HEK293 (cell line): Measurements from ENCODE around the gene ASCC2.

ENCODE experiments used
- BCL11A ChIP-seq: fragments of 450-650 bp; formaldehyde crosslinking; IDR thresholded peaks from 2 replicates; pipeline ENCODE4 v1.5.1; 2016; ENCODE audit warnings: low read depth, missing biosample characterization, missing genetic modification characterization
- GLI2 ChIP-seq: fragments of 450-650 bp; formaldehyde crosslinking; IDR thresholded peaks from 2 replicates; pipeline ENCODE4; 2017; ENCODE audit warnings: missing biosample characterization, missing genetic modification characterization, low read depth, borderline replicate concordance
- GLIS1 ChIP-seq: fragments of 450-650 bp; formaldehyde crosslinking; IDR thresholded peaks from 2 replicates; pipeline ENCODE4 v1.5.1; 2016; ENCODE audit warnings: missing biosample characterization, missing genetic modification characterization
- KLF10 ChIP-seq: fragments of 450-650 bp; IDR thresholded peaks from 2 replicates; pipeline ENCODE4 v1.5.1; 2018; ENCODE audit warnings: missing biosample characterization, mild to moderate bottlenecking, missing genetic modification characterization
- KLF17 ChIP-seq: fragments of 450-650 bp; formaldehyde crosslinking; IDR thresholded peaks from 2 replicates; pipeline ENCODE4 v1.5.1; 2016; ENCODE audit warnings: missing biosample characterization, missing genetic modification characterization
- KLF9 ChIP-seq: fragments of 450-650 bp; formaldehyde crosslinking; IDR thresholded peaks from 2 replicates; pipeline ENCODE4 v1.5.1; 2016; ENCODE audit warnings: missing biosample characterization, missing genetic modification characterization, low read depth
- PRDM4 ChIP-seq: fragments of 450-650 bp; formaldehyde crosslinking; IDR thresholded peaks from 2 replicates; pipeline ENCODE4 v1.5.1; 2017; ENCODE audit warnings: missing biosample characterization, missing genetic modification characterization
- SP7 ChIP-seq: fragments of 450-650 bp; formaldehyde crosslinking; IDR thresholded peaks from 2 replicates; pipeline ENCODE4 v1.5.1; 2016; ENCODE audit warnings: missing biosample characterization, missing genetic modification characterization
- ZBTB11 ChIP-seq: fragments of 450-650 bp; formaldehyde crosslinking; conservative IDR thresholded peaks from 2 replicates; pipeline ENCODE4 v1.5.1; 2016; ENCODE audit warnings: low read depth, missing biosample characterization, missing genetic modification characterization
- ZBTB17 ChIP-seq: fragments of 450-650 bp; formaldehyde crosslinking; IDR thresholded peaks from 2 replicates; pipeline ENCODE4 v1.5.1; 2016; ENCODE audit warnings: missing biosample characterization, missing genetic modification characterization
- ZEB2 ChIP-seq: fragments of 450-650 bp; formaldehyde crosslinking; IDR thresholded peaks from 2 replicates; pipeline ENCODE4 v1.5.1; 2016; ENCODE audit warnings: missing biosample characterization, missing genetic modification characterization
- ZFP37 ChIP-seq: fragments of 450-650 bp; formaldehyde crosslinking; IDR thresholded peaks from 2 replicates; pipeline ENCODE4 v1.5.1; 2016; ENCODE audit warnings: missing biosample characterization, missing genetic modification characterization
- ZFP69B ChIP-seq: fragments of 450-650 bp; formaldehyde crosslinking; IDR thresholded peaks from 2 replicates; pipeline ENCODE4 v1.5.1; 2016; ENCODE audit warnings: missing biosample characterization, missing genetic modification characterization
- ZNF133 ChIP-seq: fragments of 450-650 bp; formaldehyde crosslinking; IDR thresholded peaks from 2 replicates; pipeline ENCODE4 v1.5.1; 2016; ENCODE audit warnings: missing biosample characterization, missing genetic modification characterization
- ZNF266 ChIP-seq: fragments of 450-650 bp; formaldehyde crosslinking; IDR thresholded peaks from 2 replicates; pipeline ENCODE4 v1.5.1; 2016; ENCODE audit warnings: missing biosample characterization, missing genetic modification characterization, low read depth
- ZNF394 ChIP-seq: fragments of 450-650 bp; formaldehyde crosslinking; IDR thresholded peaks from 2 replicates; pipeline ENCODE4 v1.5.1; 2016; ENCODE audit warnings: missing biosample characterization, missing genetic modification characterization, mild to moderate bottlenecking, moderate library complexity, borderline replicate concordance
- ZNF398 ChIP-seq: fragments of 450-650 bp; formaldehyde crosslinking; IDR thresholded peaks from 2 replicates; pipeline ENCODE4 v1.5.1; 2017; ENCODE audit warnings: missing biosample characterization, missing genetic modification characterization
- ZNF510 ChIP-seq: fragments of 450-650 bp; formaldehyde crosslinking; IDR thresholded peaks from 2 replicates; pipeline ENCODE4 v1.5.1; 2018; ENCODE audit warnings: mild to moderate bottlenecking, missing genetic modification characterization, missing biosample characterization; ENCODE audit not compliant: insufficient replicate concordance
- ZNF560 ChIP-seq: fragments of 450-650 bp; formaldehyde crosslinking; IDR thresholded peaks from 2 replicates; pipeline ENCODE4 v1.5.1; 2017; ENCODE audit warnings: missing biosample characterization, missing genetic modification characterization, borderline replicate concordance
- ZNF677 ChIP-seq: fragments of 450-650 bp; IDR thresholded peaks from 2 replicates; pipeline ENCODE4 v1.5.0; 2018; ENCODE audit warnings: missing biosample characterization, mild to moderate bottlenecking, missing genetic modification characterization, moderate library complexity

The ASCC2 gene

GRCh38 chr22:29821291-29822016, 16.6 kb downstream of the ASCC2 start (continued):
- TF ChIP-seq KLF17 (tag by site-specific recombination) (peak; percentile 50; the same call in 1 of the 2 replicates), ZFP69B (tag by site-specific recombination) (peak; percentile 46), KLF9 (tag by site-specific recombination) (no peak), ZBTB17 (peak; percentile 49; the same call in 1 of the 2 replicates), ZNF677 (tag by site-specific recombination) (peak; percentile 89), GLIS1 (tag by site-specific recombination) (peak; percentile 53; the same call in 1 of the 2 replicates), ZNF394 (tag by site-specific recombination) (peak; percentile 68), BCL11A (tag by site-specific recombination) (0 out of 2 replicates have a peak, but pooled peaks have one; percentile 18), ZBTB11 (no peak), ZNF510 (tag by site-specific recombination) (peak; percentile 25), ZNF266 (no peak), KLF10 (peak; percentile 85), ZFP37 (tag by site-specific recombination) (peak; percentile 78), ZNF133 (tag by site-specific recombination) (peak; percentile 35; the same call in 1 of the 2 replicates), SP7 (peak; percentile 91), ZNF398 (tag by site-specific recombination) (peak; percentile 64), PRDM4 (tag by site-specific recombination) (no peak; the same call in 1 of the 2 replicates), GLI2 (peak; percentile 51; the same call in 1 of the 2 replicates), ZNF560 (tag by site-specific recombination) (no peak), ZEB2 (tag by site-specific recombination) (peak; percentile 88)
